Measurements from ENCODE around the gene FAM228B. TPM values are rescaled to one million over a fixed set of nuclear protein-coding genes. Genes with fewer than 3 reads are reported as not detected.

FAM228B gene
- total and polyA plus RNA-seq, 3 experiments from 2014 or later, result 4.3 to 9.2 (median 6.0) TPM

Other genes with a start within 250 kb of the FAM228B start
- gene ATAD2B, start 196.3 kb upstream of the FAM228B start, total RNA-seq, result 10 to 100 TPM; 15.4 to 16.8 TPM
- 10.4 TPM for gene ATAD2B, start 196.3 kb upstream of the FAM228B start, polyA plus RNA-seq
- gene UBXN2A, start 183.0 kb upstream of the FAM228B start, total RNA-seq, result 10 to 100 TPM; 13.3 to 13.9 TPM
- 14.3 TPM for gene UBXN2A, start 183.0 kb upstream of the FAM228B start, polyA plus RNA-seq
- gene MFSD2B, start 113.4 kb upstream of the FAM228B start, total RNA-seq, result under 1 TPM in 1 of 2 experiments, not detected in 1; 0.24 TPM
- gene MFSD2B, start 113.4 kb upstream of the FAM228B start, polyA plus RNA-seq, result not detected
- gene WDCP, start 76.1 kb upstream of the FAM228B start, total RNA-seq, result 10 to 100 TPM; 29.4 to 31.9 TPM
- gene WDCP, start 76.1 kb upstream of the FAM228B start, polyA plus RNA-seq, result 4.3 TPM
- 1 to 10 TPM; 2.5 to 3.7 TPM for gene FKBP1B, start 73.7 kb upstream of the FAM228B start, total RNA-seq
- 5.3 TPM for gene FKBP1B, start 73.7 kb upstream of the FAM228B start, polyA plus RNA-seq
- 100 to 1,000 TPM; 141 to 146 TPM for gene SF3B6, start 47.1 kb upstream of the FAM228B start, total RNA-seq
- gene SF3B6, start 47.1 kb upstream of the FAM228B start, polyA plus RNA-seq, result 181 TPM
- gene TP53I3, start 38.6 kb upstream of the FAM228B start, total RNA-seq, result 1 to 10 TPM; 3.9 to 4.3 TPM
- gene TP53I3, start 38.6 kb upstream of the FAM228B start, polyA plus RNA-seq, result not detected
- gene PFN4, start 135 bp upstream of the FAM228B start, total RNA-seq, result under 1 TPM in 1 of 2 experiments, not detected in 1; 0.35 TPM
- gene PFN4, start 135 bp upstream of the FAM228B start, polyA plus RNA-seq, result not detected
- gene FAM228A, start 51.6 kb downstream of the FAM228B start, total RNA-seq, result not detected
- gene FAM228A, start 51.6 kb downstream of the FAM228B start, polyA plus RNA-seq, result not detected
- gene ITSN2, start 237.1 kb downstream of the FAM228B start, total RNA-seq, result 10 to 100 TPM; 71.2 to 76.1 TPM
- gene ITSN2, start 237.1 kb downstream of the FAM228B start, polyA plus RNA-seq, result 76.7 TPM